ENCODE measurements around the gene VPS37C.

VPS37C gene

GRCh38 chr11:61092280-61092766 is 68.9 kb downstream of the VPS37C start:
- no peak for DNase-seq

- no peak for DNase-seq
These were observed 69.6 kb downstream of the VPS37C start for GRCh38 chr11:61091373-61092279.

GRCh38 chr11:61090982-61091372 is 70.2 kb downstream of the VPS37C start:
- DNase-seq, result no peak

- no peak for DNase-seq
These were observed 70.7 kb downstream of the VPS37C start for GRCh38 chr11:61090521-61090920.

GRCh38 chr11:61089806-61090491 is 71.3 kb downstream of the VPS37C start:
- no peak for DNase-seq

- no peak for DNase-seq
These were observed 73.7 kb downstream of the VPS37C start for GRCh38 chr11:61087426-61088119.

GRCh38 chr11:61083601-61084147 is 77.6 kb downstream of the VPS37C start:
- no peak for DNase-seq

- no peak for DNase-seq
These were observed 78.2 kb downstream of the VPS37C start for GRCh38 chr11:61082931-61083531.

- no peak for DNase-seq
These were observed 79.0 kb downstream of the VPS37C start for GRCh38 chr11:61082062-61082870.

- no peak for DNase-seq
These were observed 80.1 kb downstream of the VPS37C start for GRCh38 chr11:61080986-61081590.

GRCh38 chr11:61080526-61080925 is 80.7 kb downstream of the VPS37C start:
- DNase-seq, result no peak
